Measurements from ENCODE around the gene SPDYC. TPM values are rescaled to one million over a fixed set of nuclear protein-coding genes. Genes with fewer than 3 reads are reported as not detected.

The SPDYC gene
- total and polyA plus RNA-seq, 9 of the 15 experiments (the other 6 are each of a cell fraction or from before 2014, with no cell fraction given): 4.4 to 18.8 (median 9.2) TPM

GRCh38 chr11:65169164-65169641 is 830 bp upstream of the SPDYC start (continued):
- TF ChIP-seq TEAD1 (CRISPR knock-in tag; IDR thresholded peaks at IDR 0.05) (no peak; a peak in 1 of 4 replicates), ZNF239 (CRISPR knock-in tag; IDR thresholded peaks at IDR 0.05) (no peak), LARP7 (IDR thresholded peaks at IDR 0.05) (no peak), KDM4B (IDR thresholded peaks at IDR 0.05; ENCODE audit: borderline replicate concordance in 2 of 2, low read depth in 1 of 2) (no peak), NRF1 (conservative IDR thresholded peaks at IDR 0.05 in 1 of 2, IDR thresholded peaks at IDR 0.05 in 1 of 2) (no peak), GABPA (tag; conservative IDR thresholded peaks at IDR 0.05; ENCODE audit: low read depth) (peak; percentile 47), BRD9 (IDR thresholded peaks at IDR 0.05; ENCODE audit: low read depth, partially characterized antibody) (peak; percentile 82), ZBTB40 (IDR thresholded peaks at IDR 0.05) (0 out of 2 replicates have a peak, but pooled peaks have one; percentile 19), ZBTB40 (CRISPR knock-in tag; IDR thresholded peaks at IDR 0.05) (no peak), RBFOX2 (IDR thresholded peaks at IDR 0.05; ENCODE audit: low read depth, low read length) (no peak), PTRF (tag; IDR thresholded peaks at IDR 0.05) (no peak), AFF1 (IDR thresholded peaks at IDR 0.05; ENCODE audit: low read depth in 1 of 2, partially characterized antibody in 2 of 2) (peak in 1 of 2 experiments; percentile 14), ZBTB26 (CRISPR knock-in tag; IDR thresholded peaks at IDR 0.05) (no peak), EGR1 (conservative IDR thresholded peaks at IDR 0.05) (no peak)
